GM23248 (cell line): ENCODE results near the gene SFMBT2.
"Not testable (repeated sequence)": the region's sequence is repeated elsewhere in the genome, so short reads cannot be mapped to it uniquely, and the experiment has no call there.

ENCODE experiments used
- EZH2 ChIP-seq: fragments of 200-600 bp; sonication (generic); IDR thresholded peaks from 2 replicates; pipeline ENCODE4 v1.6.1; 2018; ENCODE audit warnings: antibody characterized with exemption, mild to moderate bottlenecking; ENCODE audit not compliant: insufficient read depth, poor library complexity, severe bottlenecking
- EZH2phosphoT487 ChIP-seq: fragments of 200-600 bp; sonication (generic); IDR thresholded peaks from 2 replicates; pipeline ENCODE4 v1.6.1; 2018; ENCODE audit warnings: antibody characterized with exemption, moderate library complexity, mild to moderate bottlenecking, low read depth; ENCODE audit not compliant: insufficient read depth

DNA sequence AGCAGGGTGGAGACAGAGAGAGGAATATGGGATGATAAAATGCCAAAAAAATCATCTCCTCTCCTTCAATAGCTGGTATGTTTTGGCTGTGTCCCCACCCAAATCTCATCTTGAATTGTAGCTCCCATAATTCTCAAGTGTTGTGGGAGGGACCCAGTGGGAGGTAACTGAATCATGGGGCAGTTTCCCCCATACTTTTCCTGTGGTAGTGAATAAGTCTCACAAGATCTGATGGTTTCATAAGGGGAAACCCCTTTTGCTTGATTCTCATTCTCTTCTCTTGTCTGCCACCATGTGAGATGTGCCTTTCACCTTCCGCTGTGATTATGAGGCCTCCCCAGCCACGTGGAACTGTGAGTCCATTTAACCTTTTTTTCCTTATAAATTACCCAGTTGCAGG, 226.7 kb downstream of the SFMBT2 start:
- not testable (repeated sequence) for TF ChIP-seq EZH2phosphoT487, EZH2
